NCI-H524 (cell line): ENCODE measurements around the gene SS18.
A peak's percentile ranks its signal among the peaks of the same experiment; 100 is the strongest.
"Not testable (repeated sequence)": the region's sequence is repeated elsewhere in the genome, so short reads cannot be mapped to it uniquely, and the experiment has no call there.

Source experiments
- DNase-seq, 2 experiments: peaks; one replicate each; lab custom pipeline; 2025; lab: John Stamatoyannopoulos, UW

SS18 gene

GRCh38 chr18:26090130-26091046 lies at the start of gene SS18:
TSS of gene SS18 (minus strand) at chr18:26090613. CDS start at chr18:26090569, 44 bp downstream.
- DNase-seq: peak; percentile 70 to 80

GRCh38 chr18:26135548-26135947 lies 45.1 kb upstream of the SS18 start:
- DNase-seq: peak in 1 of 2 experiments; percentile 52

GRCh38 chr18:26134107-26134506 lies 43.7 kb upstream of the SS18 start:
- no peak for DNase-seq

- DNase-seq: no peak
Measured at GRCh38 chr18:26133652-26134051, 43.2 kb upstream of the SS18 start, which contains the start of gene PSMA8. TSS of gene PSMA8 (plus strand) at chr18:26133869. CDS start at chr18:26133966, 97 bp downstream.

GRCh38 chr18:26128192-26128591 lies 37.8 kb upstream of the SS18 start:
- not testable (repeated sequence) for DNase-seq

- DNase-seq: no peak
Measured at GRCh38 chr18:26127786-26128185, 37.4 kb upstream of the SS18 start.

GRCh38 chr18:26121994-26122393 lies 31.6 kb upstream of the SS18 start:
- not testable (repeated sequence) for DNase-seq

- no peak for DNase-seq
Measured at GRCh38 chr18:26121476-26121875, 31.1 kb upstream of the SS18 start.

GRCh38 chr18:26119246-26119645 lies 28.8 kb upstream of the SS18 start:
- no peak for DNase-seq

- peak; percentile 0 to 36 for DNase-seq
Measured at GRCh38 chr18:26104035-26104434, 13.6 kb upstream of the SS18 start.

- DNase-seq: peak in 1 of 2 experiments; percentile 23
Measured at GRCh38 chr18:26103579-26103978, 13.2 kb upstream of the SS18 start.

- DNase-seq: no peak
Measured at GRCh38 chr18:26097563-26097962, 7.2 kb upstream of the SS18 start.

GRCh38 chr18:26096852-26097251 lies 6.4 kb upstream of the SS18 start:
- DNase-seq: no peak

GRCh38 chr18:26091047-26091630 lies 726 bp upstream of the SS18 start:
- peak; percentile 59 to 66 for DNase-seq

GRCh38 chr18:26089293-26090129 lies 902 bp downstream of the SS18 start:
- DNase-seq: peak; percentile 7 to 56

- DNase-seq: no peak
Measured at GRCh38 chr18:26088487-26088886, 1.9 kb downstream of the SS18 start.

- no peak for DNase-seq
Measured at GRCh38 chr18:26086959-26087358, 3.5 kb downstream of the SS18 start.

- DNase-seq: no peak
Measured at GRCh38 chr18:26085056-26085455, 5.4 kb downstream of the SS18 start.

- DNase-seq: no peak
Measured at GRCh38 chr18:26083099-26083498, 7.3 kb downstream of the SS18 start.

- no peak for DNase-seq
Measured at GRCh38 chr18:26082475-26082874, 7.9 kb downstream of the SS18 start.

GRCh38 chr18:26074246-26074645 lies 16.2 kb downstream of the SS18 start:
- no peak for DNase-seq

GRCh38 chr18:26073758-26074157 lies 16.7 kb downstream of the SS18 start:
- DNase-seq: no peak
